Naive thymus-derived CD4-positive, alpha-beta T cell (primary cell): Measurements from ENCODE around the gene RNF166. TPM values are rescaled to one million over a fixed set of nuclear protein-coding genes. Genes with fewer than 3 reads are reported as not detected.

Source experiments
- ATAC-seq: fragments of 150-1000 bp; cut with Tn5 transposase; 2 replicates; pipeline ENCODE4 v1.10.0; 2021; ENCODE audit warnings: mild to moderate bottlenecking, moderate library complexity
- CTCF ChIA-PET: fragments of 350-600 bp; sonication (Branson Sonifier 250); formaldehyde crosslinking; loops from one replicate; lab custom pipeline; 2021; ENCODE audit warnings: antibody characterized with exemption; lab: Charles Lee
- POLR2A ChIA-PET: fragments of 350-600 bp; sonication (Branson Sonifier 250); formaldehyde crosslinking; loops from one replicate; lab custom pipeline; 2021; ENCODE audit warnings: antibody characterized with exemption, inconsistent platforms; lab: Charles Lee
- DNase-seq, 9 donors: peaks; one replicate each; pipeline versions ENCODE4 v3.0.0 to v3.0.0-alpha.2; 2020 to 2022; ENCODE audit warnings: mixed read lengths in 1 of 9
- H3K27ac ChIP-seq: one replicate; pipeline ENCODE4 v1.7.0; 2013; ENCODE audit warnings: mild to moderate bottlenecking, low read depth, low read length, moderate library complexity
- H3K27me3 ChIP-seq, 2 donors: one replicate each; pipeline ENCODE4 v1.7.0; 2013; ENCODE audit warnings: low read length in 2 of 2, mild to moderate bottlenecking in 2 of 2, moderate library complexity in 2 of 2; ENCODE audit not compliant: control insufficient read depth in 2 of 2, insufficient read depth in 2 of 2
- H3K36me3 ChIP-seq, 3 experiments: 1 replicate in 2 of 3; 2 replicates in 1 of 3; pipeline ENCODE4 v1.7.0; 2013; ENCODE audit warnings: low read length in 3 of 3, mild to moderate bottlenecking in 3 of 3, moderate library complexity in 1 of 3; ENCODE audit not compliant: insufficient read depth in 3 of 3, control insufficient read depth in 2 of 3
- H3K4me1 ChIP-seq, 2 donors: one replicate each; pipeline ENCODE4 v1.7.0; 2013; ENCODE audit warnings: low read length in 2 of 2, mild to moderate bottlenecking in 2 of 2, moderate library complexity in 1 of 2; ENCODE audit not compliant: control insufficient read depth in 2 of 2, insufficient read depth in 2 of 2
- H3K4me3 ChIP-seq: 2 replicates; pipeline ENCODE4 v1.7.0; 2013; ENCODE audit warnings: mild to moderate bottlenecking, low read length
- H3K9me3 ChIP-seq, 3 experiments: 1 replicate in 2 of 3; 2 replicates in 1 of 3; pipeline ENCODE4 v1.7.0; 2013; ENCODE audit warnings: low read length in 3 of 3; ENCODE audit not compliant: control insufficient read depth in 2 of 3
- H3K27ac Mint-ChIP-seq, 9 donors: one replicate each; pipeline ENCODE4 v1.8.0; 2020 to 2022; ENCODE audit warnings: mixed read lengths in 9 of 9, mild to moderate bottlenecking in 8 of 9, moderate library complexity in 5 of 9, inconsistent platforms in 2 of 9
- H3K27me3 Mint-ChIP-seq, 5 donors: one replicate each; pipeline ENCODE4 v1.8.0; 2021 to 2022; ENCODE audit warnings: mixed read lengths in 5 of 5, mild to moderate bottlenecking in 1 of 5
- H3K36me3 Mint-ChIP-seq, 5 donors: one replicate each; pipeline ENCODE4 v1.8.0; 2020 to 2022; ENCODE audit warnings: mixed read lengths in 5 of 5, mild to moderate bottlenecking in 3 of 5, inconsistent platforms in 1 of 5
- H3K4me1 Mint-ChIP-seq, 7 donors: one replicate each; pipeline ENCODE4 v1.8.0; 2020 to 2022; ENCODE audit warnings: mixed read lengths in 7 of 7, mild to moderate bottlenecking in 3 of 7, inconsistent platforms in 1 of 7
- H3K4me3 Mint-ChIP-seq, 10 donors: one replicate each; pipeline ENCODE4 v1.8.0; 2020 to 2022; ENCODE audit warnings: mild to moderate bottlenecking in 10 of 10, mixed read lengths in 10 of 10, moderate library complexity in 6 of 10, inconsistent platforms in 2 of 10
- H3K9me3 Mint-ChIP-seq, 11 donors: one replicate each; pipeline ENCODE4 v1.8.0; 2020 to 2022; ENCODE audit warnings: mixed read lengths in 11 of 11, mild to moderate bottlenecking in 4 of 11, inconsistent platforms in 1 of 11, moderate library complexity in 1 of 11
- intact Hi-C, 2 donors: fragments of 100-400 bp; cut with micrococcal nuclease; formaldehyde crosslinking; loops; one replicate each; pipeline ENCODE4 v1.15.1; 2023
- polyA plus RNA-seq, 2 donors: library from polyadenylated mRNA; unstranded; fragments of 300-500 nt; fragmentation: Illumina TruSeq; gene quantifications; one replicate each; pipeline ENCODE4 v1.2.3, GENCODE V29; 2021
- total RNA-seq, 6 experiments: library from RNA in 5 of 6; stranded (reverse) in 5 of 6; gene quantifications; 1 replicate in 5 of 6; 2 replicates in 1 of 6; pipeline ENCODE4 v1.2.3 and lab custom pipeline; 2021 to 2026

Gene RNF166
- total and polyA plus RNA-seq, 7 experiments from 2014 or later: 67.7 to 324 (median 100) TPM

DNA sequence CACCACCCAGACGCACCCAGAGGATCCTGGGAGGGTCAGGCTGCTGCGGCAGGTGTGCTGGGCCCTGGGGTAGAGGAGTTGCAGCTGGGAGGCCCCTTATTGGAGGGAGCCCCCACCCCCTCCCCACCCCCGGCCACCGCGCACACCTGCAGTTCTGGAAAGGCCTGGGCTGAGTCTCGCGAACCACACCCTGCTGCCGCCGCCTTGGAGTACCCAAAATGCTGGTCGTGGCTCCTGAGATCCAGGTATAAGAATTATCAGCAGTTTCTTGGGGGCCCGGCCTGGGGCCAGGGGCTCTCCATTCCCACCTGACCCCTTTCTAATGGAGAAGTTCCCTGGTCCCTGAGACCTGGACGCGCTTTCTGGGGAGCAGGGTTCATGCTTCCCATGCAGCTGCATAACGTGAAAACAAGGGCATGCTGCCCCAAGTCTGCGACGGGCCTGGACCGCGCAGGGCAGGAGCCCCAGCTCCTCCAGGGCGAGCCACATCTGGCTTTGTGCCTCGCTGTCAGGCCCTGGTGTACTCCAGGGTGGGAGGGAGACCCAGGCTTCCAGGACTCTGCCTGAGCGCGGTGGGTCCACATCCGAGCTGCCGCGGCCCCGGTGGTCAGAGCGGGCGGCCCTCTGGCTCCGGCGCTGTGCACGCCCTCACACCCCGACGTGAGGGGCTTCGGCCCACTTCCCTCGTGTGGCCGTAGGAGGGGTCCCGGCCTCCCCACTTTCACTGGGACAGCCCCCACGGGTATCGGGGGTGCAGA lies 12.6 kb downstream of the RNF166 start:
- ChIA-PET CTCF (no interaction called here), POLR2A (interaction anchor here (0.6 to 10.2 kb wide), 4 partner anchors 7 to 44 kb away, joined by 3 to 134 read pairs (median 6); no protein-coding TSS in a partner anchor)
- H3K4me1 ChIP-seq: peaks cover 23 to 51% of the 10 kb centered on the region in 2 donors
- H3K27ac ChIP-seq: peak overlapping the region; percentile 58
- peak overlapping the region in 5 of 10 donors; percentile 12 to 81 (median 76) for H3K4me3 Mint-ChIP-seq
- intact Hi-C loops: no loop called here
- H3K4me1 Mint-ChIP-seq: peaks cover 17 to 79% (median 54%) of the 10 kb centered on the region in 7 donors
- H3K36me3 Mint-ChIP-seq: peaks cover 0 to 12% (median 3%) of the 10 kb centered on the region in 5 donors
- no peaks in the 10 kb centered on the region for H3K27me3 Mint-ChIP-seq
- H3K9me3 ChIP-seq: no peaks in the 10 kb centered on the region
- H3K9me3 Mint-ChIP-seq: peaks cover 0 to 6% (median 0%) of the 10 kb centered on the region in 11 donors
- peaks cover 0 to 36% (median 9%) of the 10 kb centered on the region in 3 experiments for H3K36me3 ChIP-seq
- H3K4me3 ChIP-seq: no peak overlapping the region
- peak overlapping the region in 7 of 9 donors; percentile 8 to 94 (median 89) for H3K27ac Mint-ChIP-seq
- no peak for ATAC-seq
- H3K27me3 ChIP-seq: no peaks in the 10 kb centered on the region
- DNase-seq: no peak

DNA sequence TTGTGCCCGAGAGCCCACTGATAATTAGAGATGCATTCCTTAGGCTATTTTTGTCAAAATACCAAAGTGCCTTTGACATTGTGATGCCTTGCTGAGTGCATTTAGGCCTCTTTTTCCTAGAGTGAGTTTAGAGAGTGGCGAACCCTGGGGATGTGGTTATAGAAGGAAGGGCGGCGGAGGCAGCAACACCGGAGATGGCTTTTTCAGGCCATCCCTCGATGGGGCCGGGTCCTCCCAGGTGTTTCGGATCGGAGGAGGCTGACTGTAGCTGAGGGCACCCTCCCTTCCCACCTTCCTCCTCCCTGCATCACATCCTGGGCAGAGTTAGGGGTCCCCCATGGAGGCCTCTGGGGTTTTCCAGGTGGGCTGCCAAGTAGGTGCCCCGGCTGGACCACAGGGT lies 13.3 kb downstream of the RNF166 start:
- Histone ChIP-seq H3K9me3 (no peaks in the 10 kb centered on the region), H3K4me3 (peak overlapping the region; percentile 43), H3K4me1 (peaks cover 23 to 44% of the 10 kb centered on the region in 2 donors), H3K36me3 (peaks cover 0 to 29% (median 4%) of the 10 kb centered on the region in 3 experiments), H3K27me3 (no peaks in the 10 kb centered on the region), H3K27ac (peak overlapping the region; percentile 58)
- Mint-ChIP-seq H3K4me3 (peak overlapping the region; percentile 25 to 83 (median 76)), H3K9me3 (peaks cover 0 to 6% (median 0%) of the 10 kb centered on the region in 11 donors), H3K27ac (peak overlapping the region; percentile 85 to 94 (median 90)), H3K27me3 (no peaks in the 10 kb centered on the region), H3K4me1 (peaks cover 17 to 72% (median 57%) of the 10 kb centered on the region in 7 donors), H3K36me3 (peaks cover 0 to 7% (median 0%) of the 10 kb centered on the region in 5 donors)
- ATAC-seq (no peak), DNase-seq (peak in 1 of 9 donors; percentile 28)
- POLR2A ChIA-PET: interaction anchor here (0.6 to 10.2 kb wide), 6 partner anchors 8 to 164 kb away, joined by 3 to 134 read pairs (median 4); partner anchors contain the start of genes GALNS and TRAPPC2L
- CTCF ChIA-PET: interaction anchor here (0.6 to 1.5 kb wide), 2 partner anchors 9 to 23 kb away, joined by 3 to 4 read pairs; no protein-coding TSS in a partner anchor
- intact Hi-C loops: loop anchor here in 1 of 2 donors (1.0 kb wide), 1 partner anchor 8 kb away; no protein-coding TSS in a partner anchor

DNA sequence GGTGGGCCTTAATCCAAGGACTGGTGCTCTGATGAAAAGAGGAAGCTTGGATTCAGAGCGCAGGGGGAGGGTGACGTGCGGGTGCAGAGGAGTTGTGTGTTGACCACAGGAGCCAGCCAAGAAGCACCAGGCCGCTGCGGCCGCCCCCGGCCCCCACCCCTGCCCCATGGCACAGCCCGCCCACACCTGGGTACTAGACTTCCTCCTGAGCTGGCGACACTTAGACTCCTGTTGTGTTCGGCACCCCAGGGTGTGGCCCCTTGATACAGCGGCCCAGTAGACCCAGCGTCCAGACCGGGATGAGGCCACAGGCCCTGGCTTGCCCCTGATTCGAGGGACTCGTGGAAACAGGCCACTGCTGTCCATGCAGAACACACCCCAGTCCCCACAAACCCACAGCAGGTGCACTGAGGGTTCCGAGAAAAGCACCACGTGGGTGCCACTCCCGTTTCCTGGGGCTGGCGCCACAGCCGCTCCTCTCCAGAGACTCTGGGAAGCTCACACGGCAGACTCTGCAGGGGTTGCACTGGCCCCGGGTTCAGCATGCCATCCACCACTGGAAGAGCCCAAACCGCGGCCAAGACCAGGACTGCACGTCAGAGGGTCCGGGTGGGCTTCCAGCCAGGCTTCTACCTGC lies 14.2 kb downstream of the RNF166 start:
- H3K4me1 ChIP-seq: peaks cover 23 to 41% of the 10 kb centered on the region in 2 donors
- ChIA-PET POLR2A (interaction anchor here (0.8 to 10.2 kb wide), 6 partner anchors 9 to 29 kb away, joined by 3 to 134 read pairs (median 4); partner anchors contain the start of gene MVD), CTCF (interaction anchor here (0.6 to 1.5 kb wide), 4 partner anchors 8 to 22 kb away, joined by 3 to 4 read pairs (median 3); no protein-coding TSS in a partner anchor)
- peak overlapping the region; percentile 43 for H3K4me3 ChIP-seq
- H3K27ac Mint-ChIP-seq: peak overlapping the region; percentile 83 to 96 (median 90)
- no peaks in the 10 kb centered on the region for H3K27me3 Mint-ChIP-seq
- H3K36me3 Mint-ChIP-seq: peaks cover 0 to 2% (median 0%) of the 10 kb centered on the region in 5 donors
- H3K36me3 ChIP-seq: peaks cover 0 to 20% (median 0%) of the 10 kb centered on the region in 3 experiments
- no peaks in the 10 kb centered on the region for H3K27me3 ChIP-seq
- peak; percentile 64 for ATAC-seq
- intact Hi-C loops: loop anchor here in 1 of 2 donors (1.0 kb wide), 1 partner anchor 9 kb away; no protein-coding TSS in a partner anchor
- H3K4me1 Mint-ChIP-seq: peaks cover 17 to 67% (median 55%) of the 10 kb centered on the region in 7 donors
- no peaks in the 10 kb centered on the region for H3K9me3 ChIP-seq
- H3K4me3 Mint-ChIP-seq: peak overlapping the region in 9 of 10 donors; percentile 70 to 83 (median 77)
- peak overlapping the region; percentile 58 for H3K27ac ChIP-seq
- H3K9me3 Mint-ChIP-seq: peaks cover 0 to 6% (median 0%) of the 10 kb centered on the region in 11 donors
- DNase-seq: peak in 1 of 9 donors; percentile 49

DNA sequence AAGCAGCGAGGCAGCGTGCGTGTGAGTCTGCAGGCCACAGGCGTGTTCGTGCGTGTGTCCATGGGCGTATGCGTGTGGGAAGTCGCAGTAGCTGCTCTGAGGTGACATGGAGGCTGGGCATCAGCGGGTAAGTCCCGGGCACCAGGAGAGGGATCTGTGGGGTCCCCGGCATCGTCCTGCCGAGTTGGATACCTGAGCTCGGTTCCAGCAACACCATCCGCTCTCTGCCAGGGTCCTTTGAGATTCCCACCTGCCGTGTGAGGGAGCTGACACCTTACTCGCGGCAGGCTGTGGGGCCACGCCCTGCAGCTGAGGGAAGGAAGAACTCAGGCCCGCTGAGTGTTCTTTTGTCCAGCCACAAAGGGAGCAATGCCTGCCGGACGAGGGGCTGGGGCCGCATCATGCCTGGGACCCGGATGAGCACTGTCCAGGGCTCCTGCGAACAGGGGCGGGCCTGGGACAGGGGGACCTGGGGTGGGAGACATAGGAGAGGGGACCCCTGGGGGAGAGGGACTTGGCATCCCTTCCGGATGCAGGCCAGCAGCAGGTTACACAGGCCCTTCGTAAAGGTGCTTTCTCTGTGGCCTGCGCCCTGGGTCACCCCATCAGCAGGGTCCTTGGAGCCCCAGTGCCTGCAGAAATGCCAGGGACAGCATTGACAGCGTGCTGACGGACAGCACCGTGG lies 14.9 kb downstream of the RNF166 start:
- H3K36me3 ChIP-seq: peaks cover 0 to 13% (median 0%) of the 10 kb centered on the region in 3 experiments
- intact Hi-C loops: no loop called here
- Mint-ChIP-seq H3K9me3 (peaks cover 0 to 6% (median 0%) of the 10 kb centered on the region in 11 donors), H3K36me3 (peaks cover 0 to 2% (median 0%) of the 10 kb centered on the region in 5 donors), H3K4me3 (peak overlapping the region in 9 of 10 donors; percentile 70 to 83 (median 77)), H3K4me1 (peaks cover 17 to 62% (median 53%) of the 10 kb centered on the region in 7 donors), H3K27ac (peak overlapping the region; percentile 77 to 96 (median 90)), H3K27me3 (no peaks in the 10 kb centered on the region)
- peak overlapping the region; percentile 43 for H3K4me3 ChIP-seq
- no peaks in the 10 kb centered on the region for H3K9me3 ChIP-seq
- peak overlapping the region; percentile 58 for H3K27ac ChIP-seq
- H3K27me3 ChIP-seq: no peaks in the 10 kb centered on the region
- ChIA-PET CTCF (interaction anchor here (1.1 to 1.2 kb wide), 2 partner anchors 9 to 11 kb away, joined by 3 read pairs; no protein-coding TSS in a partner anchor), POLR2A (interaction anchor here (1.5 to 10.2 kb wide), 3 partner anchors 10 to 13 kb away, joined by 3 to 134 read pairs (median 4); no protein-coding TSS in a partner anchor)
- no peak for DNase-seq
- H3K4me1 ChIP-seq: peaks cover 23 to 46% of the 10 kb centered on the region in 2 donors
- ATAC-seq: no peak

DNA sequence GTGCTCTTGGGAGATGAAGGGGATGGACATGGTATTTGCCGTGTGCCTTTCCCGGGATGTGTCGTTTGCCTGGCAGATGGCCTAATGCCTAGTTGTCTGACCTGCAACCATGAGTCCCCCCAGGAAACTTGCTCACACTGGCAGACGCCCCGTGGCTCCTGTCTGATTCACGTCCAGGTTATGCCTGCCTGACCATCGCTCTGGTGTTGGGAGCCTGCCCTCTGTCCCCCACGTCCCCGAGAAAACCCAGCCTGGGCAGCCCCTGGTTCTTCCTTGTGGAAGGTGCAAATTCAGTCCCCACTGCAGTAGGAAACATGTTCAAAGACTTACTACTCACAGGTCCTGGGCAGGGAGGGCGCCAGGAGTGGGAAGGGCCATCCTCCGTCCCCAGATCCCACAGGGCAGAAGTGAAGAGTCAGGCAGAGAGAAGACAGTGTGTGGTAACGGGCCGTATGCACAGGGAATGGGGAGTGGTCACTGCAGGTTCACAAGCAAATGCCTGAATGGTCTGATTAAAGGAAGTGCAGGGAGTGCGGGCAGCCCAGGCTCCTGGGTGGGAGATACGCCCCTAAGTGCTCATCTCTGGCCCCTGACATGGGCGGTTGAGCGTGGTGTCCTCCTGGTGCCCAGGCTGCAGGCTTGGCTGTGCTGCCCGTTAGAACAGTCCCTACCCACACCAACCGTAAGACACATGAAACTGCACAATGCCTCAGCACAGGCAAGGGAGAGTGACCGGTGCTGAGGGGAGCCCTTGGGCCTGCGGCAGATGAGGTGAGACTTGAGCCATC lies 15.7 kb downstream of the RNF166 start:
- H3K4me1 Mint-ChIP-seq: peaks cover 17 to 59% (median 53%) of the 10 kb centered on the region in 7 donors
- peak overlapping the region; percentile 42 to 80 (median 60) for H3K4me3 Mint-ChIP-seq
- no peaks in the 10 kb centered on the region for H3K27me3 Mint-ChIP-seq
- CTCF ChIA-PET: interaction anchor here (1.1 to 1.2 kb wide), 2 partner anchors 10 kb away, joined by 3 read pairs; no protein-coding TSS in a partner anchor
- H3K9me3 Mint-ChIP-seq: peaks cover 0 to 6% (median 0%) of the 10 kb centered on the region in 11 donors
- H3K36me3 Mint-ChIP-seq: peaks cover 0 to 2% (median 0%) of the 10 kb centered on the region in 5 donors
- peak overlapping the region; percentile 72 to 94 (median 85) for H3K27ac Mint-ChIP-seq
- H3K4me3 ChIP-seq: no peak overlapping the region
- ATAC-seq (no peak), DNase-seq (no peak)
- peaks cover 23 to 46% of the 10 kb centered on the region in 2 donors for H3K4me1 ChIP-seq
- H3K27me3 ChIP-seq: no peaks in the 10 kb centered on the region
- peak overlapping the region; percentile 58 for H3K27ac ChIP-seq
- H3K9me3 ChIP-seq: no peaks in the 10 kb centered on the region
- peaks cover 0 to 5% (median 0%) of the 10 kb centered on the region in 3 experiments for H3K36me3 ChIP-seq
- intact Hi-C loops: no loop called here
- POLR2A ChIA-PET: interaction anchor here (10.2 kb wide), 1 partner anchor 10 kb away, joined by 134 read pairs; no protein-coding TSS in a partner anchor
